ENCODE results near the gene DNAH9. TPM values are rescaled to one million over a fixed set of nuclear protein-coding genes. Genes with fewer than 3 reads are reported as not detected.

DNAH9 gene
- total and polyA plus RNA-seq, 2 of the 8 experiments (the other 6 are each of a cell fraction or from before 2014, with no cell fraction given), result 0.21 to 0.86 TPM

- H4K5ac ChIP-seq (ENCODE audit: insufficient read length, low read depth, low read length), result no peak overlapping the region
- H2BK15ac ChIP-seq (ENCODE audit: low read length), result no peak overlapping the region
- no peak overlapping the region for H3K4me2 ChIP-seq (ENCODE audit: insufficient read depth in 1 of 2, low read depth in 2 of 2, low read length in 2 of 2)
- no peak overlapping the region for H3K4me3 ChIP-seq (ENCODE audit: extremely low read depth in 1 of 4, insufficient read depth in 2 of 4, low read depth in 3 of 4, low read length in 4 of 4)
- no peak overlapping the region for H3K23ac ChIP-seq (ENCODE audit: insufficient read length)
- no peaks in the 10 kb centered on the region for H3K79me2 ChIP-seq (ENCODE audit: control insufficient read depth in 1 of 2, insufficient read depth in 2 of 2, low read length in 2 of 2)
- H2AK5ac ChIP-seq (ENCODE audit: low read depth, low read length), result no peak overlapping the region
- H3K4ac ChIP-seq (replicated peaks; ENCODE audit: insufficient read length, low read depth, low read length), result no peak overlapping the region
- peaks cover 0 to 3% (median under 1%) of the 10 kb centered on the region in 4 experiments; a peak in 2 of 7 replicates for H3K4me1 ChIP-seq (replicated peaks in 1 of 4; ENCODE audit: control insufficient read depth in 3 of 4, insufficient read depth in 4 of 4, low read length in 3 of 4)
- H4K91ac ChIP-seq (replicated peaks; ENCODE audit: insufficient read length, low read length), result no peak overlapping the region
- no peak overlapping the region for H3K18ac ChIP-seq (ENCODE audit: extremely low read depth, low read length)
- H2BK12ac ChIP-seq (ENCODE audit: low read depth, low read length), result no peak overlapping the region
- H3K56ac ChIP-seq (replicated peaks; ENCODE audit: insufficient read length, low read depth, low read length), result no peak overlapping the region
- H4K8ac ChIP-seq (ENCODE audit: extremely low read depth, insufficient read depth, low read length), result no peak overlapping the region
- no peaks in the 10 kb centered on the region for H3K27me3 ChIP-seq (replicated peaks in 1 of 4; ENCODE audit: control insufficient read depth in 3 of 4, extremely low read depth in 1 of 4, insufficient read depth in 3 of 4, low read length in 3 of 4)
- no peak overlapping the region for H3K27ac ChIP-seq (ENCODE audit: low read depth, low read length)
- no peak overlapping the region for H2AFZ ChIP-seq (ENCODE audit: low read length)
- H2BK120ac ChIP-seq (replicated peaks; ENCODE audit: low read depth, low read length), result no peak overlapping the region
- 71% methylated on average over 2 of the region's 2 CpGs; no CpG with 5 or more reads in 1 of the 2 experiments for WGBS, 2 experiments (ENCODE audit: extremely low coverage in 1 of 2, insufficient coverage in 1 of 2, insufficient read length in 1 of 2, insufficient replicate concordance in 2 of 2, low coverage in 1 of 2, low lambda C conversion rate in 2 of 2, missing lambda C conversion rate in 1 of 2)
- H4K20me1 ChIP-seq (replicated peaks in 1 of 2; ENCODE audit: control insufficient read depth in 1 of 2, insufficient read depth in 2 of 2, low read length in 2 of 2), result no peaks in the 10 kb centered on the region
- no peaks in the 10 kb centered on the region for H3K79me1 ChIP-seq (ENCODE audit: low read depth, low read length)
- no peak overlapping the region for H3K9ac ChIP-seq (replicated peaks in 1 of 4; ENCODE audit: extremely low read depth in 1 of 4, low read depth in 3 of 4, low read length in 3 of 4)
- no peak overlapping the region for H2BK20ac ChIP-seq (ENCODE audit: low read length)
- TF ChIP-seq MAX (IDR thresholded peaks at IDR 0.05) (no peak), CHD2 (IDR thresholded peaks at IDR 0.05; ENCODE audit: low read length) (no peak), KDM5A (IDR thresholded peaks at IDR 0.05; ENCODE audit: low read length) (no peak), SIRT6 (IDR thresholded peaks at IDR 0.05; ENCODE audit: low read length) (no peak), RXRA (IDR thresholded peaks at IDR 0.05; ENCODE audit: insufficient read depth, low read depth, low read length) (no peak)
- H3K14ac ChIP-seq (ENCODE audit: insufficient read length), result no peak overlapping the region
- DNase-seq (ENCODE audit: low read depth in 1 of 2, low spot score in 2 of 2), result no peak
- H3K36me3 ChIP-seq (ENCODE audit: control insufficient read depth in 2 of 4, insufficient read depth in 4 of 4, low read length in 3 of 4), result no peaks in the 10 kb centered on the region
- no peaks in the 10 kb centered on the region for H3K23me2 ChIP-seq (ENCODE audit: low read depth, low read length)
- CTCF ChIA-PET (ENCODE audit: partially characterized antibody), result interaction anchor here (0.6 kb wide), 1 partner anchor 105 kb away, joined by 4 read pairs; no protein-coding TSS in a partner anchor
- 0 out of 4 replicates have a peak, but pooled peaks cover 0 to 3% of the 10 kb centered on the region in 2 experiments for H3K9me3 ChIP-seq (ENCODE audit: insufficient read depth in 2 of 2, low read depth in 1 of 2, low read length in 1 of 2)
- POLR2A ChIA-PET (ENCODE audit: partially characterized antibody), result no interaction called here
- FAIRE-seq, result no peak
- no peak overlapping the region for H2BK5ac ChIP-seq (ENCODE audit: low read depth, low read length)
Observed at GRCh38 chr17:11848330-11848729, 250.1 kb downstream of the DNAH9 start.

All from H1 (cell line).